GM10248 (cell line): ENCODE measurements around the gene TMED9.

Experiments
- CTCF ChIA-PET: fragments of 300-600 bp; sonication (Branson Sonifier 250); formaldehyde crosslinking; extraction: SDS; loops from one replicate; lab custom pipeline; 2021; ENCODE audit warnings: antibody characterized with exemption; lab: Yijun Ruan, JAX
- POLR2A ChIA-PET: fragments of 350-650 bp; sonication (Branson Sonifier 250); formaldehyde crosslinking; extraction: SDS; loops from one replicate; lab custom pipeline; 2020; ENCODE audit warnings: antibody characterized with exemption; lab: Yijun Ruan, JAX
- DNase-seq: peaks from one replicate; pipeline ENCODE4 v3.0.0; 2012; ENCODE audit errors: extremely low spot score
- TF ChIP-seq, protein P1 (sequence below): IDR thresholded peaks from 2 replicates; pipeline ENCODE4 v1.5.1; 2012; ENCODE audit warnings: mild to moderate bottlenecking, low read depth; ENCODE audit errors: extremely low read depth, missing control alignments, control extremely low read depth

The TMED9 gene

DNA sequence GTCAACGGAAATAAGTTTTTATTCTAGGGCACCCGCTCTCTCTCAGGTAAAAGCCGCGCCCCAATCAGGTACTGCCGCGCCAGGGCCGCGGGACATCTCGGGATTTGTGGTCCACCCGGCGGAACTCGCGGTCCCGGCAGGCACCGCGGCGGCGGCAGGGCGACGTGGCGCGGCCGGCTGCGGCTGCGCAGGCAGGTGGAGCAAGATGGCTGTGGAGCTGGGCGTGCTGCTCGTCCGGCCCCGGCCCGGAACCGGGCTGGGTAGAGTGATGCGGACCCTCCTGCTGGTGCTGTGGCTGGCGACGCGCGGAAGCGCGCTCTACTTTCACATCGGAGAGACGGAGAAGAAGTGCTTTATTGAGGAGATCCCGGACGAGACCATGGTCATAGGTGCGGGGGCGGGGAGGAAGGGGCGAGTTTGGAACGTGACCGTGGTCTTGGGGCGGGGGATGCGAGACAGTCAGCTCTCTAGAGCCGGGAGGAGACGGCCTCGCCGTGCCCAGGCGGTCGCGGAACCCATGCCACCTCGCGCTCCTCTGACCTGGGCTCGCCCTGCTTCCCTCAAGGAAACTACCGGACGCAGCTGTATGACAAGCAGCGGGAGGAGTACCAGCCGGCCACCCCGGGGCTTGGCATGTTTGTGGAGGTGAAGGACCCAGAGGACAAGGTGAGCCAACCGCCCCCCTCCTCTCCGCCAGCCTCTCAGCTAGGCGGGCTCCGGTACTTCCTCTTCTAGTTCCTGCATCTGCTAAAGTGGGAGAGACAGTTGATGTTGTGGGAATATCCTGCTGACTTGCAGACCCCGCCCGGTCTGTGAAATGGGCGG lies at the start of gene TMED9:
TSS of gene TMED9 (plus strand) at position 194 of the 825 bp plus-strand sequence. CDS start at position 206, 12 bp downstream.
- TF ChIP-seq, protein P1, sequence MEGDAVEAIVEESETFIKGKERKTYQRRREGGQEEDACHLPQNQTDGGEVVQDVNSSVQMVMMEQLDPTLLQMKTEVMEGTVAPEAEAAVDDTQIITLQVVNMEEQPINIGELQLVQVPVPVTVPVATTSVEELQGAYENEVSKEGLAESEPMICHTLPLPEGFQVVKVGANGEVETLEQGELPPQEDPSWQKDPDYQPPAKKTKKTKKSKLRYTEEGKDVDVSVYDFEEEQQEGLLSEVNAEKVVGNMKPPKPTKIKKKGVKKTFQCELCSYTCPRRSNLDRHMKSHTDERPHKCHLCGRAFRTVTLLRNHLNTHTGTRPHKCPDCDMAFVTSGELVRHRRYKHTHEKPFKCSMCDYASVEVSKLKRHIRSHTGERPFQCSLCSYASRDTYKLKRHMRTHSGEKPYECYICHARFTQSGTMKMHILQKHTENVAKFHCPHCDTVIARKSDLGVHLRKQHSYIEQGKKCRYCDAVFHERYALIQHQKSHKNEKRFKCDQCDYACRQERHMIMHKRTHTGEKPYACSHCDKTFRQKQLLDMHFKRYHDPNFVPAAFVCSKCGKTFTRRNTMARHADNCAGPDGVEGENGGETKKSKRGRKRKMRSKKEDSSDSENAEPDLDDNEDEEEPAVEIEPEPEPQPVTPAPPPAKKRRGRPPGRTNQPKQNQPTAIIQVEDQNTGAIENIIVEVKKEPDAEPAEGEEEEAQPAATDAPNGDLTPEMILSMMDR = no peak
- DNase-seq = peak; percentile 94
- CTCF ChIA-PET = interaction anchor here (0.9 to 2.5 kb wide), 8 partner anchors 9 to 138 kb away, joined by 3 to 11 read pairs (median 3); no protein-coding TSS in a partner anchor
- POLR2A ChIA-PET = interaction anchor here (0.6 kb wide), 2 partner anchors 99 to 566 kb away, joined by 3 to 8 read pairs; no protein-coding TSS in a partner anchor

DNA sequence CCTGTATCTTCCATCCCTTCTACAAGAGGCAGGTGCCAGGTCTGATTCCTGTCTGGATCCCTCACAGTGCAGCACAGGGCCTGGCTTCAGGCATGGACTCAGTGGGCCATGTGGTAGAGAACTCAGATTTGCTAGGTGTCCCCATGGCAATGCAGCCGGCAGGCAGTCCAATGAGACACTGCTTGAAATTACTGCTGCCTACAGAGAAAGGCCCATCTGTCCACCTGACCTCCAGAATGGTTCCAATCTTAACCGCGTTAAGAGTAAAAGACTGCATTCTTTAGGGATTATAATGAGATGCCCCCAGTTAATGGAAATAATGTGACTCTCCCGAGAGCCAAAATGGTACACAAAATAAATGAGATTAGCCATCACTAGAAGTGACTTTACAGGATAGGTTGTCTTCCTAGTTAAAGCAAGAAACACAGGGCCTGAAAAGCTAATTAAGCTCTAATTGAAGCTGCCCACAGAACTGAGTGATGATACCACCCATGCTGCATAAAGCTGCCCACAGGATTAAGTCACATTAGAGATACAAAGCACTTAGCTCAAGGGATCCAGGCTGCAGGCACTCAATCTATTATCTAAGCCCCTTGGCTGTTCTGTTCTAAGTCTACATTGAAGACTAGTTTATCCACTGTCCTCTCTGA lies 49.1 kb upstream of the TMED9 start:
- POLR2A ChIA-PET = no interaction called here

DNA sequence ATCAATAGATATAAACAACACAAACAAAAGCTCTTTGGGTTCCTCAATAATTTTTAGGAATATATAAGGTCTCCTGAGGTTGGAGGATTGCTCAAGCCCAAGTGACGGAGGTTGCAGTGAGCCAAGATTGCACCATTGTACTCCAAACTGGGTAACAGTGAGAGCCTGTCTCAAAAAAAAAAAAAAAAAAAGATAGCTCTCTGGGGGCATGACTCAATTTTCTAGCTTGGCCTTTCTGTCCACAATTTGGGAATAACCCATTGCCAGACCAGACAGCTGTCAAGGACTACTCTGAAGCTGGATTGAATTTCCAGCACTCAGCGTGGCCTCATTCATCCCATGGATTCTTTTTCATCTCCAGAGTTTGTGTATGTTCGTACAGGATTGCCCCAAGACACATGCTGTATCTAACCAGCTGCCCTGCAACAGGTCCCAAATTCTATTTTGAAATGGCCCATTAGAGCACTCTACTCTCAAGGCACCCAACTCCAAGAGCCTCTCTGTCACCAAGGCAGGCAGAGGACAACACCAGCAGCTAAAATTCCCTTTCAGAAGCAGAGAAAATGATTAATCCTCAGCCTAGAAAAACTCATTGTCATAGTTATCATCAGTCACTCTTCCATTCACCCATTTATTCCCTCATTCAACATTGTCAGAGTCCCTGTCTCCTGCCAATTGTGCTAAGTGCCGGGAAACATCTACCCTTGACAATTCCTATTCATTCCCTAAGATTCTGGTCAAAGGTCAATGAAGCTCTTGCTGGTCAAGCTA lies 46.3 kb upstream of the TMED9 start:
- DNase-seq = no peak
- ChIA-PET CTCF (interaction anchor here (0.7 to 3.8 kb wide), 8 partner anchors 8 to 433 kb away, joined by 3 to 20 read pairs (median 4); no protein-coding TSS in a partner anchor), POLR2A (interaction anchor here (0.6 kb wide), 1 partner anchor 542 kb away, joined by 7 read pairs; no protein-coding TSS in a partner anchor)
- TF ChIP-seq, protein P1 = no peak

More for the DNA sequence above, 49.1 kb upstream of the TMED9 start:
- TF ChIP-seq, protein P1 = no peak
- CTCF ChIA-PET = interaction anchor here (3.8 kb wide), 1 partner anchor 7 kb away, joined by 20 read pairs; no protein-coding TSS in a partner anchor
- DNase-seq = no peak

- ChIA-PET POLR2A (no interaction called here), CTCF (interaction anchor here (1.0 to 3.8 kb wide), 7 partner anchors 11 to 434 kb away, joined by 3 to 20 read pairs (median 4); no protein-coding TSS in a partner anchor)
- TF ChIP-seq, protein P1 = no peak
- no peak for DNase-seq
Observed at GRCh38 chr5:177546258-177546741, 45.7 kb upstream of the TMED9 start.

- ChIA-PET CTCF (interaction anchor here (0.9 to 1.8 kb wide), 5 partner anchors 10 to 46 kb away, joined by 3 to 4 read pairs (median 4); no protein-coding TSS in a partner anchor), POLR2A (no interaction called here)
Observed at GRCh38 chr5:177547736-177548135, 44.3 kb upstream of the TMED9 start.

More at GRCh38 chr5:177547736-177548135, 44.3 kb upstream of the TMED9 start:
- TF ChIP-seq, protein P1 = no peak
- no peak for DNase-seq
